Spleen (tissue), 11 donors: ENCODE measurements around the gene ST6GALNAC3. TPM values are rescaled to one million over a fixed set of nuclear protein-coding genes. Genes with fewer than 3 reads are reported as not detected.
A peak's percentile ranks its signal among the peaks of the same experiment; 100 is the strongest.

Experiments used
- DNase-seq: peaks from one replicate; pipeline ENCODE4 v3.0.0-alpha.2; 2020
- H3K27ac ChIP-seq, 8 donors: fragments of 200-600 bp; sonication (generic) in 7 of 8; 1 replicate in 4 of 8; 2 replicates in 4 of 8; pipeline versions ENCODE4 v1.5.0 to v1.8.0; 2016 to 2021; ENCODE audit warnings: inconsistent platforms in 4 of 8, mild to moderate bottlenecking in 4 of 8, moderate library complexity in 1 of 8
- H3K27me3 ChIP-seq, 7 donors: fragments of 200-600 bp; sonication (generic) in 6 of 7; replicated peaks in 1 of 7; 1 replicate in 4 of 7; 2 replicates in 3 of 7; pipeline versions ENCODE4 v1.5.0 to v1.8.0; 2016 to 2021; ENCODE audit warnings: inconsistent platforms in 3 of 7, mild to moderate bottlenecking in 1 of 7
- H3K36me3 ChIP-seq, 6 donors: fragments of 200-600 bp; sonication (generic) in 5 of 6; 1 replicate in 4 of 6; 2 replicates in 2 of 6; pipeline versions ENCODE4 v1.5.0 to v1.8.0; 2016 to 2021; ENCODE audit warnings: inconsistent platforms in 2 of 6
- H3K4me1 ChIP-seq, 6 donors: fragments of 200-600 bp; sonication (generic) in 5 of 6; 1 replicate in 3 of 6; 2 replicates in 3 of 6; pipeline versions ENCODE4 v1.5.0 to v1.8.0; 2016 to 2021; ENCODE audit warnings: inconsistent platforms in 3 of 6
- H3K4me3 ChIP-seq, 8 donors: fragments of 200-600 bp; sonication (generic) in 7 of 8; 1 replicate in 4 of 8; 2 replicates in 4 of 8; pipeline versions ENCODE4 v1.5.0 to v1.8.0; 2016 to 2021; ENCODE audit warnings: inconsistent platforms in 4 of 8, mild to moderate bottlenecking in 4 of 8, moderate library complexity in 2 of 8
- H3K9me3 ChIP-seq, 8 donors: fragments of 200-600 bp; sonication (generic) in 7 of 8; 1 replicate in 4 of 8; 2 replicates in 4 of 8; pipeline versions ENCODE4 v1.5.0 to v1.8.0; 2016 to 2021; ENCODE audit warnings: inconsistent platforms in 4 of 8
- CTCF ChIP-seq, 11 experiments: fragments of 200-600 bp in 7 of 11; fragments of 450-650 bp in 4 of 11; sonication (generic) in 4 of 11; IDR thresholded peaks in 8 of 11; conservative IDR thresholded peaks in 3 of 11; 1 replicate in 7 of 11; 2 replicates in 4 of 11; pipeline versions ENCODE4 v1.4.0 to v1.8.0; 2016 to 2021; ENCODE audit warnings: antibody characterized with exemption in 11 of 11, inconsistent platforms in 4 of 11, mild to moderate bottlenecking in 1 of 11
- POLR2A ChIP-seq, 3 donors: fragments of 450-650 bp; IDR thresholded peaks; one replicate each; pipeline ENCODE4 v1.5.1; 2017; ENCODE audit warnings: antibody characterized with exemption in 3 of 3, mild to moderate bottlenecking in 1 of 3
- POLR2AphosphoS5 ChIP-seq, 3 donors: sonication (generic); formaldehyde crosslinking; IDR thresholded peaks; one replicate each; pipeline ENCODE4 v1.5.1; 2017; ENCODE audit warnings: antibody characterized with exemption in 3 of 3
- WGBS, 5 donors: extraction: QIAGEN DNeasy Blood & Tissue Kit in 3 of 5; methylation state at CpG; one replicate each; pipeline versions ENCODE4 v1.1.5 to v1.1.7; 2013 to 2018; 5-methylcytosine and 5-hydroxymethylcytosine counted together
- intact Hi-C: fragments of 100-400 bp; cut with DNase I; formaldehyde crosslinking; loops from one replicate; pipeline ENCODE4 v1.15.0; 2023; ENCODE audit warnings: low total_unique reads
- polyA plus RNA-seq, 3 donors: library from polyadenylated mRNA; stranded (reverse); fragments of 200-250 nt; gene quantifications; one replicate each; pipeline ENCODE4 v1.2.1, GENCODE V29; 2013
- total RNA-seq, 7 donors: library from RNA; depleted of rRNA in 3 of 7; stranded (reverse); fragments of >200 nt in 3 of 7; fragmentation: NEBNext Ultra II Directional in 4 of 7; extraction: Animal tissue kit (Norgen Biotek cat#: 25700) in 4 of 7; gene quantifications; one replicate each; pipeline versions ENCODE4 v1.1.0 to v1.2.1, GENCODE V29; 2016 to 2021
- donor health status: healthy with polysubstance abuse.
- donor health status: DM: no; HTN: no; CAD: no; lungs with moderate emphysema.
- donor health status: DM: no; HTN: no; CAD: no.
- donor health status: Bipolar disorder and iron deficiency.
- donor health status: healthy.
- donor health status: DM: no; HTN: no; CAD: no.
- donor health status: DM: yes; HTN: yes; CAD: no.

The ST6GALNAC3 gene
- total and polyA plus RNA-seq, 10 donors: 0.93 to 24.7 (median 10.1) TPM

DNA sequence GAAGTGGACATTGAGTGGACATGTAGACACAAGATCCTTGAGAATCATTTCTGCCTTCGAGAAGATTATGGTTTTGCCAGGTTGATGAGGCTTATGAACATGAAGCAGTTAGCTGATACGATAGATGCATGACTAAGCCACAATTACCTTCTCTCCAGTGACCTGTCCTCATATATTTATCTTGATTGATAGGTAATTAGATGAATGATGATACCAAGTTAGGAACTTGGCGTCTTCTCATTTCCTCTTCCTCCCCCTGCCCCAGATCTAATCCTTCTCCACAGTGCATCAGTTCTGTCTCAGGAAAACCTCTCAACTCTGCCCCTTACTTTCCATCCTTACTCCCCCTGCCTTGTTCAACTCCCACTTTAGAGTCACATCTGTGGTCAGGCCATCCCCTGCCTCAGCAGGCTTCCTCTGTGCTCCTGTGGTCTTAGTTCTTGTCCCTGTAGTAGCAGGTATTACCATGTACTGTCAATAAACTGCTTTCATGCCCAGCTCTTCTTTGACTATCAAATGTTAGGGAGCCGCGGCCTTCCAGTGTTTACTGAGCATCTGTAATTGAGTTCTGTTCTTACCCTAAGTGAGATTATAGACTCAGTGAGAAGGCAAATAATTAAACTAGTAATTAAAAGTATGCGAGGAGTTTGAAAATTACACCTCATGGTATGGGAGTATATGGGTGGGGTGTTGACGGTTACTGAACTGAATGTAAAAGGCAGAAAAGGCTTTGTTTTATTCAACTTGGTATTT is 5.1 kb downstream of the ST6GALNAC3 start:
- Histone ChIP-seq H3K27ac (no peak overlapping the region), H3K4me3 (no peak overlapping the region), H3K4me1 (peaks cover 12 to 40% (median 16%) of the 10 kb centered on the region in 6 donors), H3K27me3 (no peaks in the 10 kb centered on the region), H3K9me3 (no peaks in the 10 kb centered on the region), H3K36me3 (no peaks in the 10 kb centered on the region)
- intact Hi-C loops: no loop called here
- no peak for DNase-seq
- TF ChIP-seq CTCF (IDR thresholded peaks at IDR 0.05 in 8 of 11, conservative IDR thresholded peaks at IDR 0.05 in 3 of 11): no peak
- TF ChIP-seq POLR2AphosphoS5 (IDR thresholded peaks at IDR 0.05): no peak
- no peak for TF ChIP-seq POLR2A (IDR thresholded peaks at IDR 0.05)
- WGBS, 5 donors: 89 to 92% (median 91%) methylated on average over 7 of the region's 7 CpGs

GRCh38 chr1:76080552-76081079 is 6.1 kb downstream of the ST6GALNAC3 start:
- Histone ChIP-seq H3K9me3 (no peaks in the 10 kb centered on the region), H3K36me3 (no peaks in the 10 kb centered on the region), H3K27ac (no peak overlapping the region), H3K27me3 (no peaks in the 10 kb centered on the region), H3K4me3 (no peak overlapping the region), H3K4me1 (peaks cover 5 to 31% (median 9%) of the 10 kb centered on the region in 6 donors)
- 43 to 57% (median 52%) methylated on average over 4 of the region's 4 CpGs for WGBS, 5 donors
- TF ChIP-seq POLR2A (IDR thresholded peaks at IDR 0.05) (no peak), POLR2AphosphoS5 (IDR thresholded peaks at IDR 0.05) (no peak), CTCF (IDR thresholded peaks at IDR 0.05 in 8 of 11, conservative IDR thresholded peaks at IDR 0.05 in 3 of 11) (no peak)
- no peak for DNase-seq
- intact Hi-C loops: no loop called here

DNA sequence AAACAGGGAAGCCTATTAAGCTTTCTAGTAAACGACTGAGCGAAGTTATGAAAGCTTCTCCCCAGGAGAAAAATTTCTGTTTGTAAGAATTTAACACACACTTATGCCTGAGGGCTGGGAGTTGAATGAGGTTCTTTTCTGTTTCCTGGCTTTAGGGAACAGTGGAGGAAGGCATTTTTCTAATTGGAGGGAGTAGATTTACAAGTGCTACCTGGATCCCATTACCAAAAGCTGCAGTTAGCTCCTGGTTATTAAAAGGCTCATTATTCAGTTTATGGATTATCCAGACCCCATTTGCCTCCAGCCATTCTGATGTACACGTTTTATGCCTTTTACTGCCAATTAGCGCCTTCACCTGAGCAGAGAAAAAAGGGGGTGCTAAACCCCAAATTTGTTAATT is 7.5 kb downstream of the ST6GALNAC3 start:
- WGBS, 5 donors: 88 to 92% (median 89%) methylated on average over 4 of the region's 4 CpGs
- no peak overlapping the region for H3K4me3 ChIP-seq
- peaks cover 0 to 16% (median under 1%) of the 10 kb centered on the region in 6 donors for H3K4me1 ChIP-seq
- H3K27me3 ChIP-seq: no peaks in the 10 kb centered on the region
- intact Hi-C loops: no loop called here
- no peak for DNase-seq
- H3K36me3 ChIP-seq: no peaks in the 10 kb centered on the region
- H3K27ac ChIP-seq: no peak overlapping the region
- no peaks in the 10 kb centered on the region for H3K9me3 ChIP-seq
- no peak for TF ChIP-seq POLR2A (IDR thresholded peaks at IDR 0.05)
- TF ChIP-seq POLR2AphosphoS5 (IDR thresholded peaks at IDR 0.05): no peak
- TF ChIP-seq CTCF (IDR thresholded peaks at IDR 0.05 in 8 of 11, conservative IDR thresholded peaks at IDR 0.05 in 3 of 11): no peak

GRCh38 chr1:76083189-76083588 is 8.6 kb downstream of the ST6GALNAC3 start:
- peaks cover 0 to 15% (median 0%) of the 10 kb centered on the region in 6 donors for H3K4me1 ChIP-seq
- no peaks in the 10 kb centered on the region for H3K9me3 ChIP-seq
- peak overlapping the region in 1 of 8 donors; percentile 11 for H3K4me3 ChIP-seq
- 82 to 88% (median 83%) methylated on average over 10 of the region's 10 CpGs for WGBS, 5 donors
- no peaks in the 10 kb centered on the region for H3K36me3 ChIP-seq
- H3K27ac ChIP-seq: no peak overlapping the region
- DNase-seq: no peak
- intact Hi-C loops: no loop called here
- no peaks in the 10 kb centered on the region for H3K27me3 ChIP-seq
- TF ChIP-seq POLR2AphosphoS5 (IDR thresholded peaks at IDR 0.05) (no peak), CTCF (IDR thresholded peaks at IDR 0.05 in 8 of 11, conservative IDR thresholded peaks at IDR 0.05 in 3 of 11) (no peak), POLR2A (IDR thresholded peaks at IDR 0.05) (no peak)
